Stimulated activated CD8-positive, alpha-beta memory T cell treated with anti-CD3 and anti-CD28 coated beads, Interleukin-12 subunit alpha, Interleukin-12 subunit beta, amount 100 ng/mL, for 1 hour (primary cell): ENCODE results near the gene CCP110.
A peak's percentile ranks its signal among the peaks of the same experiment; 100 is the strongest.

Source experiments
- DNase-seq: peaks from one replicate; pipeline ENCODE4 v3.0.0-alpha.2; 2020; ENCODE audit warnings: low read depth

CCP110 gene, protein sequence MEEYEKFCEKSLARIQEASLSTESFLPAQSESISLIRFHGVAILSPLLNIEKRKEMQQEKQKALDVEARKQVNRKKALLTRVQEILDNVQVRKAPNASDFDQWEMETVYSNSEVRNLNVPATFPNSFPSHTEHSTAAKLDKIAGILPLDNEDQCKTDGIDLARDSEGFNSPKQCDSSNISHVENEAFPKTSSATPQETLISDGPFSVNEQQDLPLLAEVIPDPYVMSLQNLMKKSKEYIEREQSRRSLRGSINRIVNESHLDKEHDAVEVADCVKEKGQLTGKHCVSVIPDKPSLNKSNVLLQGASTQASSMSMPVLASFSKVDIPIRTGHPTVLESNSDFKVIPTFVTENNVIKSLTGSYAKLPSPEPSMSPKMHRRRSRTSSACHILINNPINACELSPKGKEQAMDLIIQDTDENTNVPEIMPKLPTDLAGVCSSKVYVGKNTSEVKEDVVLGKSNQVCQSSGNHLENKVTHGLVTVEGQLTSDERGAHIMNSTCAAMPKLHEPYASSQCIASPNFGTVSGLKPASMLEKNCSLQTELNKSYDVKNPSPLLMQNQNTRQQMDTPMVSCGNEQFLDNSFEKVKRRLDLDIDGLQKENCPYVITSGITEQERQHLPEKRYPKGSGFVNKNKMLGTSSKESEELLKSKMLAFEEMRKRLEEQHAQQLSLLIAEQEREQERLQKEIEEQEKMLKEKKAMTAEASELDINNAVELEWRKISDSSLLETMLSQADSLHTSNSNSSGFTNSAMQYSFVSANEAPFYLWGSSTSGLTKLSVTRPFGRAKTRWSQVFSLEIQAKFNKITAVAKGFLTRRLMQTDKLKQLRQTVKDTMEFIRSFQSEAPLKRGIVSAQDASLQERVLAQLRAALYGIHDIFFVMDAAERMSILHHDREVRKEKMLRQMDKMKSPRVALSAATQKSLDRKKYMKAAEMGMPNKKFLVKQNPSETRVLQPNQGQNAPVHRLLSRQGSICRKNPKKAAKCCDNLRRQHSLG

DNA sequence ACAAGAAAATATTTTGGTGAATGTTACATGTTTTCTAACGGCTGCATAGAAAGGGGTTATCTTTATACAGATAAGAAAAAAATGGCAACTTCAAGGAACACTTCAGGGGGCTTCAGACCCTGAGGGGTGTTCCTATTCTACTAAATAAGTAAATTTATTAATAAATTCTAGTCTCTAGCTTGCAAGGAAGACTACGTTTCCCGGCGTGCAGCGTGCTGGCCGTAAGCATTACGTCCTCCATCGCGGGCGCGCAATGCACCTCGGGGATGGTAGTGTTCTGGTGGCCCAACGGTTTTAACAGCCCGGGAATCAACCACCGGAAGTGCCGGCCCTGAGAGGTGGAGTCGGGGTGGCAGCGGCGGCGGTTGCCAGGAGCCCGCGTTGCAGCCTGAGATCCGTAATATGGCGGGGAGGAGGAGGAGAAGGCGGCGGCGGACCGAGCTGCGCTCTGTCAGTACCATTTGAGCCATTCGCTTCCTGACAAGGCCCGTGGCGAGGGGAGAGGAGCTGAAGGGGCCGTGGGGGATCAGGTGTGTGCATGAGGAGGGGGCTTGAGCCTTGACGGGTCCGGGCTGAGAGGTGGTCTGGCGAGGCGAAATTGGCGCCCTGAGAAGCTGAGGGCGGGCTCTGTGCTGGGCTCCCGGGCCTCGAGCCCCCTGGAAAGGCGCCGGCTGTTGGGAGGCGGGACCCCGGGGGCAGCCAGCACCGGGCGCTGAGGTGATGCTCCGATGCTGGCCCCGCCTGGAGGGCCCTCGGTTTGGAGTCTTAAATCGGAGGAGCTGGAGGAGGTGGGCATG lies at the start of gene CCP110:
Gene CCP110 (plus strand): TSS at position 384 of the 797 bp plus-strand sequence. CDS start 3,940 bp downstream, outside the sequence.
- peak; percentile 93 for DNase-seq

DNA sequence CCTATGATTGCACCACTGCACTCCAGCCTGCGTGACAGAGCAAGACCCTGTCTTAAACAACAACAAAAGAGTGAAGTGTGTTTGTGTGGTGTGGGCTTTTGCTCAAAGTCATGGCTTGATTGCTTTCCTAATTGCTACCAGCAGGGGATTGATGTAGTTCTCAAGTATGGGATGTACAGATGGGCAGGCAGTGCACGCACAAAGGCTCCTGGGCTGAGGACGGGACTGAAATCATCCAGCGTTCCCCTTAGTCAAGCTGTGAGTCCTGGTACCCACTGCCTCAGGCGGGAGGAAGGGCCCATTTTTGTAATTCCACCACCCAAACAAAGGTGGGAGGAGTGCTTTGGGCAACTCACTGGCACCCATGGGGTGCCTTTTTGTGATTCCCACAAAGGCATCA lies 49.1 kb upstream of the CCP110 start:
- no peak for DNase-seq

DNA sequence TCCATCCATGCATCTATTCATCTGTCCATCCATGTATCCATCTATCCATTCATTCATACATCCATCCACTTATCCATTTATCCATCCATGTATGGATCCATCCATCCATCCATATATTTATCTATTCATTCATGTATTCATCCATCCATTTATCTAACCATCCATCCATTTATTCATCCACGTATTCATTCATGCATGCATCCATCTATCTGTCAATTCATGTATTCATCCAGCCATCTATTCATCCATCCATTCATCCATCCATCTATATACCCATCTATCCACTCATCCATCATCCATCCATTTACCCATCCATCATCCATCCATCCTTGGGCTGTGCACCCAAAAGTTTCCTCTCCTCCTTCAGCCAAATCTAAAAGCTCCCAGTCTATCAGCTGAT lies 45.2 kb upstream of the CCP110 start:
- no peak for DNase-seq

DNA sequence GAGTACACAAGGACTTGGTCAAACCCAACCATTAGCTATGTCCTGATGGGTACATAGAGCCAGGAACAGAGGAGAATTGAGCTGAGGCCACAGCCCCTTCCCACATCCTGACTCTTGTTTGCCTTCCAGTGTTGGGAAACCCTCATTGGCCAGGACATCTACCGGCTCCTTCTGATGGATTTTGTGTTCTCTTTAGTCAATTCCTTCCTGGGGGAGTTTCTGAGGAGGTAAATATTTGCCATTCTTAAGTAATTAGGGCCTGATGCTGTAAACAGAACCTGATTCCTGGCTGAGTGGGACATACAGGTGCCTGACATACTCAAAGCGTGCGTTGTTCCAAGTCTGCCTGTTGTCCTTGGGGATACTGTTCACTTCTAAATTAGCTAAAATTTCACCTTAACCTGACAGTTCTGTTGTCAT lies 44.4 kb upstream of the CCP110 start:
- DNase-seq: no peak

DNA sequence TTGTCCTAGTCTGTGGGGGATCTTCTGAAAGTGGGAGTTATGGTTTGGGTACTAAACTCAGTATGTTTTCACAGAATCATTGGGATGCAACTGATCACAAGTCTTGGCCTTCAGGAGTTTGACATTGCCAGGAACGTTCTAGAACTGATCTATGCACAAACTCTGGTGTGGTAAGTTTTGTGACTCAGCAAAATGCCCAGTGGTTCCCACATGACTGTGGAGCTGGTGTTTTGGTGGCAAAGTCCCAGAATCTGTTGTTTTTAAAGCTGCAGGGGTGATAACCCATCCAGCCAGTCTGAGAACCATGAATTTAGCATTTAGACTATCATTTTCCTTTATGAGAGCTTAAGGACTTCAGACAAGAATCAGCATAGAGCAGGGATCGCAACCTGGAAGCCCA lies 42.4 kb upstream of the CCP110 start:
- no peak for DNase-seq

DNA sequence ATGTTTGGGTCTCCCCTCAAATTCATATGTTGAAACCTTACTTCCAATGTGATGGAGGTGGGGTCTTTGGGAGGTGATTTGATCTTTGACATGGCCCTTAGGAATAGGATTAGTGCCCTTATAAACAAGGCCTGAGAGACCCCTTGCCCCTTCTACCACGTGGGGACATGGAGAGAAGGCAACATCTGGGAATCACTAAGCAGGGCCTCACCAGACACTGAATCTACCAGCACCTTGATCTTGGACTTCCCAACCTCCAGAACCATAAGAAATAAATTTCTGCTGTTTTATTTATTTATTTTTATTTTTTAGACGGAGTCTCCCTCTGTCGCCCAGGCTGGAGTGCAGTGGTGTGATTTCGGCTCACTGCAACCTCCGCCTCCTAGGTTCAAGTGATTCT lies 42.0 kb upstream of the CCP110 start:
- no peak for DNase-seq

DNA sequence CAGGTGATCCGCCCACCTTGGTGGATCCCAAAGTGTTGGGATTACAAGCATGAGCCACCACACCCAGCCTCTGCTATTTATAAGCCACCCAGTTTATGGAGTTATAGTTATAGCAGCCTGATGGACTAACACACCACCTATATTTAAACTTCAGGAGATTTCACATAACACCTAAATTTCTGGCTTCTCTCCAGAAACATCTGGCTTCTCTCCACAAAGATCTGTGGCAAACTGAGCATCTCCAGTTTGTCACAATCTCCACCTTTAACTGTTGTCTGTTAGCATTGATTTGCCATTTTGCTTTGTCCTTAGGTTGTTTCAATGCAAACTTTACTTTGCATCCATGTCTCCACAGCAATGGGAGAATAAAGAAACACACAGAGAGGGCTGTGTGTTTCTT lies 41.5 kb upstream of the CCP110 start:
- no peak for DNase-seq

DNA sequence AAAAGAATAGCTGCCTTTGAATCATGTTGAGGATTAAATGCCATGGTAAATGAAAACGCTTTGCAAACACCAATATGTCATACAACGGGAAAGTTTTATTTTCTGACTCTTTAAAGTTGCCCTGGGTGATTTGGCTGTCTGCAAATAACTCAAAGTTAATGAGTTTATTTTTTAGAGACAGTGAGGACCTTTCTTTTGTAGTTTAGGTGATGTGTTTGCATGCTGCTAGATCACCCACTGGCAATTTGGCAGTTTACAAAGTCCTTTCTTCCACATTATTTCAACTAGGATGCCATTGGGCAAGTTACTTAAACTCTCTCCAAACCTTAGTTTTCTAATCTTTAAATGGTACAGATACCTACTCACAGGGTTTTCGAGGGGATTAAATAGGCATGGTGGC lies 39.6 kb upstream of the CCP110 start:
- no peak for DNase-seq

DNA sequence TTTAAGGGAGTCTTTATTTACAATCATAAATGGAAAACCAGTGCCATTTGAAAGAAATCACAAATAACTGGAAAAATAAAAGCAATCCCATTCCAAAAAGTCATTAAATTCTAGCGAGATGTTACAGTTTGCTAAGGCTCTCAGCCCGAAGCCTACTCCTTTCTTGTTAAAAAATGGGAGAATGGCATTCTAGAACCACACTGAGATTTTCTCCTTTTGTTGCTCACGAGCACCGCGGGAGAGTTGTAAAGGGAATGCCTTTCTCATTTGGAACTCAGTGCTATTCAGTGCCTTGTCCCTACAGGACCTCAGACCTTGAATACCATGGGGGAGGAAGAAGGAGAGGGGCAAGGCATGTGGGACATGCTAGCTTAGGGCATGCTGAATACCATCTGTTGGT lies 38.1 kb upstream of the CCP110 start:
- no peak for DNase-seq

DNA sequence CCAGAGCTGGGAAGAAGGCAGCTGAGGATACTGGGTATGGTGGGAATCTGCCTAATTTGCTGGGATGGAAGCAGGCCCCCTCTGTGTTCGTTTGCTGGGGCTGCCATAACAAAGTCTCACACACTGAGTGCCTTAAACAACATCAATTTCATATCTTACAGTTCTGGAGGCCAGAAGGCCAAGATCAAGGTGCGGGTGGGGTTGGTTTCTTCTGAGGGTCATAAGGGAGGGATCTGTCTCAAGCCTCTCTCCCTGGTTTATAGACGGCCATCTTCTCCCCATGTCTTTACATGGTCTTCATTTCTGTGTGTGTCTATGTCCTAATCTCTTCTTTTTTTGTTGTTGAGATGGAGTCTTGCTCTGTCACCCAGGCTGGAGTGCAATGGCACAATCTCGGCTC lies 37.7 kb upstream of the CCP110 start:
- no peak for DNase-seq

DNA sequence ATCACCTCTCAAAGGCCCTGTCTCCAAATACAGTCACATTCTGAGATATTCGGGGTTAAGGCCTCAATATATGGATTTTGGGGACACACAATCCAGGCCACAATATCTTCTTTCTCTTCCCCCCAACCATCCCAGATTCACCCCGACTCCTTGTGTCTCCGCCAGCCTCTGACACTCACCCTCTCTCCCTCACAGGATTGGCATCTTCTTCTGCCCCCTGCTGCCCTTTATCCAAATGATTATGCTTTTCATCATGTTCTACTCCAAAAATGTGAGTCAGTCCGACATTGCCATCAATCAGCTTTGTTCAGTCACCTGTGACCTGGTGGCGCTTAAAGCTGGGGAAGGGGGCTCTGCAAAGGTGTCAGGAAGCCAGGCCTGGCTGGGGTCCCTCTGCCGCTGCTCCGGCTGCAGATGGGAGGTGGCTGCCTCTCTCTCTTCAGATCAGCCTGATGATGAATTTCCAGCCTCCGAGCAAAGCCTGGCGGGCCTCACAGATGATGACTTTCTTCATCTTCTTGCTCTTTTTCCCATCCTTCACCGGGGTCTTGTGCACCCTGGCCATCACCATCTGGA lies 36.9 kb upstream of the CCP110 start:
- no peak for DNase-seq

DNA sequence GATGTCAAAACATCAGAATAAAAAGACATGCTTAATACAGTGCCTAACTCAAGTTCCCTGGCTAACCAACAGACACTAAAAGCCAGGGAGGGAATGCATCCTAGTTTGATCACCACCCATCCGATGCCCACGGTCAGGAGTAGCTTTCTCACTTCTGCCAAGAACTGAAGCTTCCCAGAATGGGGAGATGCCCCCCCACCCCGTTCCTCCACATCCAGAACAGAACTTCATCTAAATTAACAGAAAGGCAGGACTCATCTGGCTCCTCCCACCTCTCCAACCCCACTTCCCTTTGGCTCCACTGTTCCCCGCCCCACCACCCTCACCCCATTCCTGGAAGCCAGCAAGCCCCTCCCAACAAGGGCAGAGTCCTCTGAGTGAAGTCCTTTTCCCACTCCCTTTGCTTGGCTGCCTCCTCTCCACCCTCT lies 35.5 kb upstream of the CCP110 start:
- DNase-seq: no peak

DNA sequence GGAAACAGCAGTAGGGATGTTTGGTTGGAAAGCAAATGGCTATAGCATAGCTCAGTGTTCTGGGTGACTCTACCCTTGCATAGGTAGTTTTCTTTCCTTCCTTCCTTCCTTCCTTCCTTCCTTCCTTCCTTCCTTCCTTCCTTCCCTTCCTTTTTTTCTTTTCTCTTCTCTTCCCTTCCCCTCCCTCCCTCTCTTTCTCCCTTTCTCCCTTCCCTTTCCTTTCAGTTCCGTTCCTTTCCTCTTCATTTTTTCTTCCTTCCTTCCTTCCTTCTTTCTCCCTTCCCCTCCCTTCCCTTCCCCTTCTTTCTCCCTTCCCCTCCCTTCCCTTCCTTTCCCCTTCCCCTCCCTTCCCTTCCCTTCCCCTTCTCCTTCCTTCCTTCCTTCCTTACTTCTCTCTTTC lies 33.1 kb upstream of the CCP110 start:
- DNase-seq: no peak

DNA sequence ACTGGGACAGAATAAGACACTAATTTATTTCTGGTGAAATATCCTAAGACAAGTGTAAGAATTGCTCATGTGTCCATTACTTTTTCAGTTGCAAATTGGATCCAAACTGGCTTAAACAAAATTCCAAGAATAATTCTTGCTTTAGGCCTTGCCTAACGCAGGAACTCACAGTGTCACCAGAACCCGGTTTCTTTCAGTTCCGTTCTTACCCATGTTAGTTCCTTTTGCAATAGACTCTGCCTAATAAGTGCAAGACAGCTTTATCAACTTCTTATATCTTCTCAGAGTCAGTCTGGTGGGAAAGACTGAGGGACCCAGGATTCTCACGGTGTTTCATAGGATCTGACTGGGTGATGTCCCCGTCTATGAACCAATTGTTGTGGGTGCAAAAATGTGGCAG lies 26.6 kb upstream of the CCP110 start:
- DNase-seq: no peak

DNA sequence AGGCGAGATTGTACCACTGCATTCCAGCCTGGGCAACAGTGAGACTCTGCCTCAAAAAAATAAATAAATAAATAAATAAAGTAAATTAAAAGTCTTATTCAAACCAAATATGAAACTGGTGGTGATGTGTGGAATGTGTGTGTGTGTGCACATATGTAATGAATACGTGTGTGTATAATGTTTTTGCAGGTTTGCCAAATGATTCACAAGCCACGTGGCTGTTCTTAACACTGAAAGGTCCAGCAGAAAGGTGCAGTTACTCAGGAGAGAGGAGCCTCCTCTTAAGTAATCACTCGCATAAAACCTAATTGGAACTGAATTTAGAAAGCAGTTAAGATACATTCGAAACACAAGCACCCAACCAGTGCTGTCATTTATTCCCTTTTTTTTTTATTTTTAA lies 24.7 kb upstream of the CCP110 start:
- DNase-seq: no peak

DNA sequence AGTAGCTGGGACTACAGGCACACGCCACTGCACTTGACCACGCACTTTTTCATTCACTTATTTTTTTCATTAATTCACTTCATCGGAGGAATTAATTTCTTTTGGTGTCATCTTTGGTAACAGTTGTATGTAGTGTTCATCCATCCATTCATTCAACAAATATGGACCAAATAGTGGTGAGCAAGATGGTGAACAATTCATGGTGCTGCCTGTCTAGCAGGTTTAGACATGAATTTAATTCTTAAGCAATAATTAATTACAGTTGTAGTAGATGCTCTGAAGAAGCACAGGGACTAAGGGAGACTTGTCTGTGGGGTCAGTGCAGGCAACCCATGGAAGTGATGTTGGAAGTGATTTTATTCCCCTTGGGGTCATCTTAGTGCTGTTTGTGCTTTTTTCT lies 24.3 kb upstream of the CCP110 start:
- DNase-seq: no peak

DNA sequence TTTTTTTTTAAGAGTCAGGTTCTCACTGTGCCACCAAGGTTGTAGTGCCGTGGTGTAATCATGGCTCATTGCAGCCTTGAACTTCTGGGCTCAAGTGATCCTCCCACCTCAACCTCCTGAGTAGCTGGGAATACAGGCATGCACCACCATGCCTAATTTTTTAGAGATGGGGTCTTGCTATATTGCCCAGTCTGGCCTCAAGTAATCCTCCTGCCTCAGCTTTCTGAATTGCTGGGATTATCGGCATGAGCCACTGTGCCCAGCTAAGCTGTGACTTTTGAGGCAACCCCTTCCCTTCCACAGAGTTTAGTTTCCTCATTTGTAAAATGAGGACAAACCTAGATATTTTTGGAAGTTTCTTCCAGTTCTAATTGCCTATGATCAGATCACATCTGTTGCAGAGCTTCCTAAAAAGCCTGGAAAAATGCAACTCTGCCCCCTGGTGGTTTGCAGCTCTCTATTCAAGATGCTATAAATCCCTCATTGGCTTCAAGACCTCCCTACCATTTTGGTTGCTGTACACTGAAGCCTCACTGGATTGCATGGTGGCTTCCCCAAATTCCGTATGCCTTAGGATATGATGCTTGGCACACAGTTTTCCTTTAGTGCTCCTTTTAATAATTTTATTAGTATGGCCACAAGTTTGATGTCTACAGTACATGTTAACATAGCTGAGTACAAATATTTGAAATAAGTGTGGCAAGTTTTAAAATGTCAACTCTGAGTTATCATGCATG lies 21.2 kb upstream of the CCP110 start:
- peak; percentile 48 for DNase-seq

DNA sequence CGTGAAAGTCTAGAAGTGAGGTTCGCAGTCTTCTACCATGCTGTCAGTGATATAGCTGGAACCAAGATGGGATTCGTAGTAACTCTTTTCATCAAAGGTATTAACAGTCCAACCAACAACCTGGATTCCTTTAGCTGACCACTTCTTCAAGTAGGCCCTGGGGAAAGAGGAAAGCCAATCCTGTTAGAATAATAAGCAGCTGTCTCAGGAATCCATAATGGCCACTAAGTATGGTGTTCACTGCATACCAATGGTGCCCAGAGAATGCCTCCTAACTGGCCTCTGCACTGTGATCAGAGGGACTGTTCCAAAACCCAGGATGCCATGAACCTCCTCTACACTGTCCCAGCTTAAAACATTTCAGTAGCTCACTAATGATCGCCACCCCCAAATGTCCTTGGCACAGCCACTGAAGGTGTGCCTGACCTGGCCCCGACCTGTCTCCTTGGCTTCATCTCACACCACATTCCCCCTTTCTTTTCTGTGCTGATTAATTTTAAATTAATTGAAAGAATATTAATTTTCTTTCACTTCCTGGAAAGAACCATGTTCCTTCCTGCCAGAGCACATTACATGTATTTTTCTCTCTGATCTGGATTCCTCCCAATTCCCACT lies 20.2 kb upstream of the CCP110 start:
- no peak for DNase-seq

DNA sequence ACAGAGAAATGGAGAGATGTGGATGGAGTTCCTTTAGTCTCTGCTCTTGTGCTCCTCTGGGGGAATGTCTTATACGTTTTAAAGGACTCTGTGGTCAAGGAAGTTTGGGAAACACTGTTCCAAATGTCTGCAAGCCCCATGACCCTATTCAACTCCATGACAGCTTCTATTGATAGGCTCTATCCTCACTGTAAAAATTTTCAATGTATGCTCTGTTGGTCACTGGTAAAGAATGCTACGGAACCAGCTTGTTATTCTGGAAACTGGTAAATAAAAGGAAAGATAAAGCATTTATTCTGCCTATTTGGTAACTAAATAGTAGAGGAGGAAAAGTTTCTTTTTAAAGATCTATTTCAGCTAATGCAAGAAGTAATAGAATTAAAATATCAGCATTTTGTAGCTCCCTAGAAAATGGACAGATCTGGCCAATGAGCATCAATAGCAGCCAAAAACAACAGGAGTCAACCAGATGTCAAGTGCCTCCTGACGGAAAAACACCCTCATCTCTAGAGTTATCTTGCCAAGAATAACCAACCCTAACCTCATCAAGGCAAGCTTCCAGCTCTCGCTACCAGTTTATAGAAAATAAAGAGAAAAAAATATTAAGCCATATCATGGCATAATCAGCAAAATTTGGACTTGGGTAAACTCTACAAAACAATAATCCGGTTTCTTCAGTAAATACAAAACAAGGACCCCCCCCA lies 18.0 kb upstream of the CCP110 start:
- no peak for DNase-seq

DNA sequence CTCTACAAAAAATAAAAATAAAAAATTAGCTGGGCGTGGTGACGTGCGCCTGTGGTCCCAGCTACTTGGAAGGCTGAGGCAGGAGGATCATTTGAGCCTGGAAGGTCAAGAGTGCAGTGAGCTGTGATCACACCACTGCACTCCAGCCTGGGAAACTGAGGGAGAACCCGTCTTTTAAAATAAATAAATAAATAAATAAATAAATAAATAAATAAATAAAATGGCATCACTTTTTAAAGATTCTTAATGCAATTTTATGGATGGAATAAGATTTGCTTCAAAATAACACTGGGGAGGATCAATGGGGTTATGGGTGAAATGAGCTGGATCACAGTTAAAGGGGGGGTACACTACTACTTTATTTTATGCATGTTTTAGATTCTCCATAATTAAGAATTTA lies 16.8 kb upstream of the CCP110 start:
- DNase-seq: no peak
